Thyroid gland (tissue), 4 donors: ENCODE measurements around the gene ELAVL2. TPM values are rescaled to one million over a fixed set of nuclear protein-coding genes. Genes with fewer than 3 reads are reported as not detected.
"Not testable (repeated sequence)": the region's sequence is repeated elsewhere in the genome, so short reads cannot be mapped to it uniquely, and the experiment has no call there.

ENCODE experiments used
- DNase-seq, 2 donors: peaks; one replicate each; pipeline ENCODE4 v3.0.0-alpha.2; 2019
- H3K27ac ChIP-seq, 3 donors: fragments of 200-600 bp; sonication (generic); 1 replicate in 2 of 3; 2 replicates in 1 of 3; pipeline ENCODE4 v1.5.1; 2016 to 2019; ENCODE audit warnings: mild to moderate bottlenecking in 1 of 3, moderate library complexity in 1 of 3
- H3K27me3 ChIP-seq: fragments of 200-600 bp; sonication (generic); one replicate; pipeline ENCODE4 v1.5.1; 2019
- H3K36me3 ChIP-seq, 2 donors: fragments of 200-600 bp; sonication (generic); one replicate each; pipeline ENCODE4 v1.5.1; 2016 to 2019
- H3K4me1 ChIP-seq, 2 donors: fragments of 200-600 bp; sonication (generic); one replicate each; pipeline ENCODE4 v1.5.1; 2017 to 2019
- H3K4me3 ChIP-seq, 3 donors: fragments of 200-600 bp; sonication (generic); replicated peaks in 1 of 3; 1 replicate in 2 of 3; 2 replicates in 1 of 3; pipeline ENCODE4 v1.5.1; 2016; ENCODE audit warnings: mild to moderate bottlenecking in 1 of 3
- H3K9me3 ChIP-seq: fragments of 200-600 bp; sonication (generic); one replicate; pipeline ENCODE4 v1.5.1; 2017
- CTCF ChIP-seq, 6 experiments: fragments of 200-600 bp in 3 of 6; fragments of 450-650 bp in 3 of 6; sonication (generic) in 3 of 6; IDR thresholded peaks; one replicate each; pipeline ENCODE4 v1.5.1; 2016 to 2019; ENCODE audit warnings: antibody characterized with exemption in 6 of 6, mild to moderate bottlenecking in 2 of 6, inconsistent platforms in 1 of 6, moderate library complexity in 1 of 6
- POLR2A ChIP-seq, 2 donors: fragments of 450-650 bp; IDR thresholded peaks; one replicate each; pipeline ENCODE4 v1.6.1; 2017; ENCODE audit warnings: antibody characterized with exemption in 2 of 2, mild to moderate bottlenecking in 2 of 2, moderate library complexity in 1 of 2
- WGBS, 2 donors: methylation state at CpG; one replicate each; pipeline ENCODE4 v1.1.5; 2017; 5-methylcytosine and 5-hydroxymethylcytosine counted together
- intact Hi-C: fragments of 100-400 bp; cut with DNase I; formaldehyde crosslinking; loops from one replicate; pipeline ENCODE4 v1.15.1; 2023
- total RNA-seq, 4 donors: library from RNA; depleted of rRNA; stranded (reverse); fragments of >200 nt; gene quantifications; one replicate each; pipeline ENCODE4 v1.2.3, GENCODE V29; 2016

ELAVL2 gene
- total RNA-seq, 4 donors from 2014 or later: 0.24 to 0.33 (median 0.27) TPM; not detected in 1

DNA sequence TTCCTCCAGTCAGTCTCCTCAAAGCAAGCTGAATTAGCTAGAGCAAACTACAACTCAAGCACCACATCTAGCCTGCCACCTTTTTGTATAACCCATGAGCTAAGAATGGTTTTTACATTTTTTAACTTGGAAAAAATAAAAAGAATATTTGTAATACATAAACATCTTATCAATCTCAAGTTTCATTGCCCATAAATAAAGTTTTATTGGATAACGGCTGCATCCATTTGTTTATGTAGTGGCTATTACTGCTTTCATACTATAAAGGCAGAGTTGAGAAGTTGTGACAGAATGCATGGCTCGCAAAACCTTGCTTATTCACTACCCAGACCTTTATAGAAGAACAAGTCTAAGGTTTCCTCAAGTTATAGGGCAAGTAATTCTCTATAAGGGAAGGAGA is 95.7 kb downstream of the ELAVL2 start:
- H3K36me3 ChIP-seq: no peaks in the 10 kb centered on the region
- no peak for DNase-seq
- no peak for TF ChIP-seq CTCF (IDR thresholded peaks at IDR 0.05)
- TF ChIP-seq POLR2A (IDR thresholded peaks at IDR 0.05): no peak
- H3K4me1 ChIP-seq: no peaks in the 10 kb centered on the region
- no peaks in the 10 kb centered on the region for H3K27me3 ChIP-seq
- WGBS, 2 donors: 93 to 94% methylated on average over 2 of the region's 2 CpGs
- intact Hi-C loops: no loop called here
- H3K9me3 ChIP-seq: no peaks in the 10 kb centered on the region
- H3K27ac ChIP-seq: no peak overlapping the region
- H3K4me3 ChIP-seq: no peak overlapping the region

DNA sequence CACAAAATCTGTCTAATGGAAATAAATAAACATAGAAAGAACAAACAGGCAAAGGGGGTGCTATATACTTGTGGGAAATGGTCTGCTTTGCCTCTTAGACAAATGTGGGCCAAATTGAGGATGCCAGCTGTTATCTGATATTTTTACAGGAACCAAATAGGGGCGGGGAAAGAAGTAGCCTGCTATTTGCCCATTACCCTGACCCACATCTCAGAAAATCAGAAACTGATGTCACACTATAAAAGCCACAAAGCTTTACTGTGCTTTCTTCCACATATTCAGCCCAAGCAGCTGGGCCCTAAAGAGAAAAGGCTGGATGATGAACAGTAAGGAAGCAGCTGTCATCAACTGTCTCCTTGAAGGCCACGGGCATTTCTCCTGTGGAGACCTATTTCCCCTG is 97.3 kb downstream of the ELAVL2 start:
- intact Hi-C loops: no loop called here
- Histone ChIP-seq H3K27ac (no peak overlapping the region), H3K27me3 (no peaks in the 10 kb centered on the region), H3K36me3 (no peaks in the 10 kb centered on the region), H3K4me3 (no peak overlapping the region), H3K4me1 (no peaks in the 10 kb centered on the region), H3K9me3 (no peaks in the 10 kb centered on the region)
- no peak for DNase-seq
- WGBS, 2 donors: 87 to 100% methylated on average over 2 of the region's 2 CpGs
- TF ChIP-seq CTCF (IDR thresholded peaks at IDR 0.05): no peak
- no peak for TF ChIP-seq POLR2A (IDR thresholded peaks at IDR 0.05)

DNA sequence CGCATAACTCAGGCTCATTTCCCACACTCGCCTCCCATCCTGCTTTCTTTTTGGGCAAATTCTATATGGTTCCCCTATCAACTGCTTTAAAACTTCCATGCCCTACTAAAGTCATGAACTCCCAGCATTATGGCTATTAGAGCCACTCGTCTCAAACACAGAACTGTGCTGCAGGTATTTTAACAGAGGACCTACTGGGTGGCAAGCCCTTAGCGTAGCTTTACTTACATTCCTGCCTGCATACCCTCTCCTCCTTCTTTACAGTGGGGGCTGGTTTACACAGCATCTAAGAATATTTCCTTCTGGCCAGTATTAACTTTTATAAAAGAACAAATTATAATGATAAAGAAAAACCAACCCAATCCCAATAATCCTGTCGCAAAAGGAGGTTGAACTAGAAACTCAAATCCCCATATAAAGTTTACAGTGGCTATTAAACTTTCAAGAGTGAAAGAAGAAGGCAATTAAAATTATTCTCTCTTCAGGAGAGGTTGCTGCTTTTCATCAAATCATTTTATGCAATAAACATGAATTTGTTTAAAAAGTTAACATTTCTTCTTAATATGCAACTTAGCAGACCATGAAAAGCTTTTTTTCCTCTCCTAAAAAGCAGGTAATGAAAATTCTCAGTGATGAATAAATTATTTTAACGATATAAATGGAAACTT is 100.6 kb downstream of the ELAVL2 start:
- intact Hi-C loops: no loop called here
- TF ChIP-seq POLR2A (IDR thresholded peaks at IDR 0.05): no peak
- TF ChIP-seq CTCF (IDR thresholded peaks at IDR 0.05): no peak
- Histone ChIP-seq H3K4me1 (no peaks in the 10 kb centered on the region), H3K36me3 (no peaks in the 10 kb centered on the region), H3K4me3 (no peak overlapping the region), H3K27me3 (no peaks in the 10 kb centered on the region), H3K27ac (no peak overlapping the region), H3K9me3 (no peaks in the 10 kb centered on the region)
- 87 to 93% methylated on average over 6 of the region's 6 CpGs for WGBS, 2 donors
- no peak for DNase-seq

- H3K27me3 ChIP-seq: no peaks in the 10 kb centered on the region
- H3K27ac ChIP-seq: no peak overlapping the region
- no peaks in the 10 kb centered on the region for H3K36me3 ChIP-seq
- no peak for DNase-seq
- TF ChIP-seq POLR2A (IDR thresholded peaks at IDR 0.05) (no peak), CTCF (IDR thresholded peaks at IDR 0.05) (no peak)
- H3K9me3 ChIP-seq: no peaks in the 10 kb centered on the region
- H3K4me3 ChIP-seq: no peak overlapping the region
- no peaks in the 10 kb centered on the region for H3K4me1 ChIP-seq
- WGBS, 2 donors: 88 to 98% methylated on average over 2 of the region's 2 CpGs
- intact Hi-C loops: no loop called here
Measured at GRCh38 chr9:23723672-23724071, 102.4 kb downstream of the ELAVL2 start.

DNA sequence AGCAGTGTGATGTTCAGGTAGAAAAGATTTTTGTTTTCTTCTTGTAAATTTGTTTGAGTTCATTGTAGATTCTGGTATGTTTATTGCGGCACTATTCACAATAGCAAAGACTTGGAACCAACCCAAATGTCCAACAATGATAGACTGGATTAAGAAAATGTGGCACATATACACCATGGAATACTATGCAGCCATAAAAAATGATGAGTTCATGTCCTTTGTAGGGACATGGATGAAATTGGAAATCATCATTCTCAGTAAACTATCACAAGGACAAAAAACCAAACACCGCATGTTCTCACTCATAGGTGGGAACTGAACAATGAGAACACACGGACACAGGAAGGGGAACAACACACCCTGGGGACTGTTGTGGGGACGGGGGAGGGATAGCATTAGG is 103.0 kb downstream of the ELAVL2 start:
- H3K4me3 ChIP-seq, intact Hi-C loops, H3K27ac ChIP-seq, H3K36me3 ChIP-seq, H3K27me3 ChIP-seq, H3K9me3 ChIP-seq, DNase-seq, H3K4me1 ChIP-seq: not testable (repeated sequence)
- 94 to 95% methylated on average over 4 of the region's 4 CpGs for WGBS, 2 donors

GRCh38 chr9:23721466-23721865 is 104.6 kb downstream of the ELAVL2 start:
- no peak for DNase-seq
- H3K4me3 ChIP-seq: no peak overlapping the region
- intact Hi-C loops: no loop called here
- H3K27ac ChIP-seq: no peak overlapping the region
- H3K4me1 ChIP-seq: no peaks in the 10 kb centered on the region
- TF ChIP-seq POLR2A (IDR thresholded peaks at IDR 0.05): no peak
- TF ChIP-seq CTCF (IDR thresholded peaks at IDR 0.05): no peak
- no peaks in the 10 kb centered on the region for H3K27me3 ChIP-seq
- H3K36me3 ChIP-seq: no peaks in the 10 kb centered on the region
- no peaks in the 10 kb centered on the region for H3K9me3 ChIP-seq
